GM18505 (cell line): Measurements from ENCODE around the gene REPS2.
A peak's percentile ranks its signal among the peaks of the same experiment; 100 is the strongest.
"Not testable (repeated sequence)": the region's sequence is repeated elsewhere in the genome, so short reads cannot be mapped to it uniquely, and the experiment has no call there.

ENCODE experiments used
- ATAC-seq: cut with Tn5 transposase; IDR thresholded peaks from one replicate; pipeline ENCODE4 v1.9.1; 2021; ENCODE audit not compliant: unreplicated experiment
- POLR2A ChIP-seq: IDR thresholded peaks from 4 replicates; pipeline ENCODE4 v1.6.1; 2011; ENCODE audit warnings: borderline replicate concordance; ENCODE audit not compliant: insufficient read depth, insufficient read length; ENCODE audit errors: extremely low read depth

REPS2 gene

DNA sequence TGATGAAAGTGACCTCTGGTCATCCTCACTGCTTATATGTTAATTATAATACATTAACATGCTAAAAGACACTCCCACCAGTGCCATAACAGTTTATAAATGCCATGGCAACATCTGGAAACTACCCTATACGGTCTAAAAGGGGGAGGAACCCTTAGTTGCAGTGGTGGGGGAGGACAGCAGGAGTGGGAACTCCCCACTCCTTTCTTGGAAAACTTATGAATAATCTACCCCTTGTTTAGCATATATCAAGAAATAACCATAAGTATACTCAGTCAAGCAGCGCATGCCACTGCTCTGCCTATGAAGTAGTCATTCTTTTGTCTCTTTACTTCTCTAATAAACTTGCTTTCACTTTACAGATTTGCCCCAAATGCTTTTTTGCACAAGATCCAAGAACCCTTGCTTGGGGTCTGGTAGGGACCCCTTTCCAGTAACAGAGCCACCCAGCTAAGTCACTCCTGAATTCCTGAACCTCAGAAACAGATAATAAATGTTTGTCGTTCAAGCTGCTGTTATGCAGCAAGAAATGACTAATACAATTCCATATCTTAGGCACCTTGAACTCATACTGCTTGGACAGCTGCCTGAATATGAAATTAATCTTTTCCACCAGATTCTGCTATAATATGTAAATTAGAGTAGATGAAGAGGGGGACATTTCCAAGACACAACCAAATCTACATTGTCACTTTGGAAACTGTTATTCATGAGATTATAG lies 14.4 kb upstream of the REPS2 start:
- no peak for ATAC-seq
- TF ChIP-seq POLR2A, result no peak

- ATAC-seq, result no peak
- TF ChIP-seq POLR2A, result no peak
Observed at GRCh38 chrX:16934185-16934584, 12.3 kb upstream of the REPS2 start.

DNA sequence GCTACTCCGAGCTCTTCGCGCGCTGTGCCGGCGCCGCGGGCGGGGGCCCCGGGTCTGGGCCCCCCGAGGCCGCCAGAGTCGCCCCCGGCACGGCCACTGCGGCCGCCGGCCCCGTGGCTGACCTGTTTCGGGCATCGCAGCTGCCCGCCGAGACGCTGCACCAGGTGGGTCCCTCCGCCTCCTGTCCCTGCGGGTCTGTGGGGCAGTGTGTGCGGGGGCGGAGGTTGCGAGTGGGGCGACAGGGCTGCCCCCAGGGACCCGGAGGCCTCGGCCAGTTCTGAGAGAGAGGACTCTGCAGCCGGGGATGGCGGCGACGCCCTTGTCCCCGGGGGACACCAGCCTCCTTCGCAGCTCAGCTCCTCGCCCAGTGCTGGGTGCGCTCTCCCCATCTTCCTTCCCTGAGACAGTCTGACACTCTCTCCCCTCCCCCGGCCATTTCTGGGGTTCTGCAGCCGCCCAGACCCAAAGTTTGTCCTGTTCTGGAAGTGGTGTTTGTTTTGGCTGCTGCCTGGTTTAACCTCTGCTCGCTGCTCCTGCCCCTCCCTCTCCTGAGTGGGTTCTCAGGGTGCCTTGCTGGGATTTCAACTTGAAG lies 609 bp downstream of the REPS2 start:
- no peak for TF ChIP-seq POLR2A
- ATAC-seq, result peak; percentile 25

GRCh38 chrX:16950423-16950822 lies 4.0 kb downstream of the REPS2 start:
- no peak for ATAC-seq
- no peak for TF ChIP-seq POLR2A

DNA sequence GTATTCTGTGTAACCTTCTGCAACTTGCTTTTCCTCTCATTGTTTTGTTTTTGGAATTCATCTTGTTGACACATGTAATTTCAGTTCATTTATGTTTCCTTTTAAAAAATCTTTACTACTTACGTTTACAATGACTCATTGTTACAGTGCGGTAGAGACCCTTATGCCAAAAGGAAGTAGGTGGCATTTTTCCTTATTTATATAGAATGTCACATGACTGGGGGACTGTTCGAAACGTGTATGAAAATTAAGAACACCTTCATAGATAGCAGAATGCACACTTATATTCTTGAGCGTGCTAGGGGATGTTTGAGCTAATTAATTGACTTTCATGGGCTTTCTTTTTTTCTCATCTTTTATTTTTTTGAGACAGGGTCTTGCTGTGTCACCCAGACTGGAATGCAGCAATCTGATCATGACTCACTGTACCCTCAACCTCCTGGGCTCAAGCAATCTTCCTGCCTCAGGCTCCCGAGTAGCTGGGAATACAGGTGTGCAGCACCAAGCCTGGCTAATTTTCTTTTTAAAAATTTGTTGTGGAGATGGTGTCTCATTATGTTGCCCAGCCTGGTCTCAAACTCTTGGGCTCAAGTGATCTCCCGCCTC lies 7.3 kb downstream of the REPS2 start:
- TF ChIP-seq POLR2A, result no peak
- no peak for ATAC-seq

GRCh38 chrX:16957751-16958150 lies 11.3 kb downstream of the REPS2 start:
- no peak for ATAC-seq
- no peak for TF ChIP-seq POLR2A

- TF ChIP-seq POLR2A, result no peak
- no peak for ATAC-seq
Observed at GRCh38 chrX:16958356-16958755, 11.9 kb downstream of the REPS2 start.

DNA sequence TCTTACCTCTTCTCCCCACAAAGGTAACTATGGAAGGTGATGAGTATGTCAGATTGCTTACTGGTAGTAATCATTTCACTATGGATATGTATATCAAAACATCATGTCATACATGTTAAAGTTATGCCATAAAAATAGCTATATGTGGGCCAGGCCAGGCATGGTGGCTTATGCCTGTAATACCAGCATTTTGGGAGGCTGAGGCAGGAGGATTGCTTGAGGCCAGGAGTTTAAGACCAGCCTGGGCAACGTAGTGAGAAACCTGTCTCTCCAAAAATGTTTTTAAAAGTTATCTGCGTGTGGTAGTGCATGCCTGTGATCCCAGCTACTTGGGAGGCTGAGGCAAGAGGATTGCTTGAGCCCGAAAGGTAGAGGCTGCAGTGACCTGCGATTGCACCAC lies 16.2 kb downstream of the REPS2 start:
- not testable (repeated sequence) for ATAC-seq

GRCh38 chrX:16963216-16963615 lies 16.8 kb downstream of the REPS2 start:
- no peak for TF ChIP-seq POLR2A
- no peak for ATAC-seq

- ATAC-seq, result not testable (repeated sequence)
Observed at GRCh38 chrX:16964976-16965375, 18.5 kb downstream of the REPS2 start.

DNA sequence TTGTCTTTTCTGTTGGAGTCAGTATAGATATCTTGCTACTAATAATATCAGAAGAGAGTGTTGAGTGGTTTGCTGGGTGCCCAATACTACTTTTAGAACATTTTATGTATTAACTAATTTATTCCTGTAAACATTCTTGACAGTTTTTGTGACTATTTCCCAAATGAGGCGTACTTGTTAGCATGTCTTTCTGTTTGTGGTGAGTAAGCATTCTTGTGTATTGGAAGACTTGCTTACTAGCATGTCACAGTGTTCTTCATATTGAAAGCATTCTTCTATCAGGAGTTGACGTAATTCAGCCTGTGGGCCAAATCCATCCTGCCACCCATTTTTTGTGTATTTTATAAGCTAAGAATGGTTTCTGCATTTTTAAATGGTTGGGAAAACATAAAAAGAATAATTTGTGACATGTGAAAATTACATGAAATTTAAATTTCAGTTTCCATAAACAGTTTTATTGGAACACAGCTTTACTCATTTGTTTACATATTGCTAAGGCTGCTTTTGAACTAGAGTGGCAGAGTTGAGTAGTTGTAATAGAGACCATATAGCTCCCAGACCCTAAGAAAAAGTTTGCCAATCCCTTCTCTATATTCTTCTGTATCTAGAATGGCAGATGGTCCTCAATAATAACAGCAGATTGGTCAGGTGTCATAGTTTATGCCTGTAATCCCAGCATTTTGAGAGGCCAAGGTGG lies 20.4 kb downstream of the REPS2 start:
- no peak for ATAC-seq
- TF ChIP-seq POLR2A, result no peak

DNA sequence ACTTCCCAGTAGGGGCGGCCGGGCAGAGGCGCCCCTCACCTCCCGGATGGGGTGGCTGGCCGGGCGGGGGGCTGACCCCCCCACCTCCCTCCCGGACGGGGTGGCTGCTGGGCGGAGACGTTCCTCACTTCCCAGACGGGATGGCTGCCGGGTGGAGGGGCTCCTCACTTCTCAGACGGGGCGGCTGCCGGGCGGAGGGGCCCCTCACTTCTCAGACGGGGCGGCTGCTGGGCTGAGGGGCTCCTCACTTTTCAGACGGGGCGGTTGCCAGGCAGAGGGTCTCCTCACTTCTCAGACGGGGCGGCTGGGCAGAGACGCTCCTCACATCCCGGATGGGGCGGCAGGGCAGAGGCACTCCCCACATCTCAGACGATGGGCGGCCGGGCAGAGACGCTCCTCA lies 22.3 kb downstream of the REPS2 start:
- ATAC-seq, result not testable (repeated sequence)

DNA sequence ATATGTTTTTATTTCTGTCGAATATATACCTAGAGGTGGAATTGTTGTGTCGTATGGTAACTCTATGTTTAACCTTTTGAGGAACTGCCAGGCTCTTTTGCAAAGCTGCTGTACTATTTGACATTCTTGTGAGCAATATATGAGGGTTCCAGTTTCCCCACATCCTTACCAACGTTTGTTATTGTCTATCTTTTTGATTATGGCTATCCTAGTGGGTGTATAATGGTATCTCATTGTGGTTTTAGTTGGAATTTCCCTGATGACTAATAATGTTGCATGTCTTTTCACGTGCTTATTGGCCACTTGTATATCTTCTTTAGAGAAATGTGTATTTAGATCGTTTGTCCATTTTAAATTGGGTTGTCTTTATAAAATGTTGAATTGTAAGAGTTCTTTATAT lies 24.5 kb downstream of the REPS2 start:
- no peak for TF ChIP-seq POLR2A
- no peak for ATAC-seq

GRCh38 chrX:16971694-16972093 lies 25.2 kb downstream of the REPS2 start:
- no peak for TF ChIP-seq POLR2A
- no peak for ATAC-seq

DNA sequence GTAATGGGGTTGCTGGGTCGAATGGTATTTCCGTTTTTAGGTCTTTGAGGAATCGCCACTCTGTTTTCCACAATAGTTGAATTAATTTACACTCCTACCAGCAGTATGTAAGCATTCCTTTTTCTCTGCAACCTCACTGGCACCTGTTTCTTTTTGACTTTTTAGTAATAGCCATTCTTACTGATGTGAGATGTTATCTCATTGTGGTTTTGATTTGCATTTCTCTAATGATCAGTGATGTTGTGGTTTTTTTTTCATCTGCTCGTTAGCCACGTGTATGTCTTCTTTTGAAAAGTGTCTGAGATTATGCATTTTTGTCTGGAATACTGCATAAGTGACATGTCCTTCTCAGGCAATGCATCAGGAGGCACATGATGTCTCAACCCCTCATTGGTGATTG lies 28.8 kb downstream of the REPS2 start:
- ATAC-seq, result no peak
- TF ChIP-seq POLR2A, result no peak

DNA sequence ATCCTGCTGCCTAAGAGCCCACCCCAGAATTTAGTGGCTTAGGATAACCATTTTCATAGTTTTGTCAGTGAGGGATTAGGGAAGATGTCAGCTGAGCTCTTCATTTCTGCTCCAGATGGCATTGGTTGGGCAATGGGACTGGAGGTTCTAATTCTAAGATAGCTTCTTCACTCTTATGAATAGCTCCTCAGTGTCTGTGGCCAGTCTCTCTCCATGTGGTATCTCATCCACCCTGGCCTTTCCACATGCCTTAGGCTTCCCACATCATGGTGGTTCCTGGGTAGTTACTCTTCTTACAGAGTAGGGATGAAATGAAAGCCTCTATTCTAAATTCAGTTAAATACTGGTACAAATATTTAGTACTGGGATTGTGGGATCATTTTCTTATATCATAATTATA lies 31.3 kb downstream of the REPS2 start:
- ATAC-seq, result no peak
- no peak for TF ChIP-seq POLR2A
